Hepatocyte (in vitro differentiated cells): ENCODE measurements around the gene WNT3A. TPM values are rescaled to one million over a fixed set of nuclear protein-coding genes. Genes with fewer than 3 reads are reported as not detected.

Experiments
- DNase-seq: peaks from one replicate; pipeline ENCODE4 v3.0.0-alpha.2; 2016; ENCODE audit warnings: low spot score
- H2AFZ ChIP-seq: fragments of 200-600 bp; sonication (generic); 2 replicates; pipeline ENCODE4 v1.6.0; 2016; ENCODE audit warnings: antibody characterized with exemption, mild to moderate bottlenecking
- H3K27ac ChIP-seq: fragments of 200-600 bp; sonication (generic); 2 replicates; pipeline ENCODE4 v1.5.1; 2016; ENCODE audit warnings: mild to moderate bottlenecking
- H3K27me3 ChIP-seq: fragments of 200-600 bp; sonication (generic); 2 replicates; pipeline ENCODE4 v1.6.1; 2016
- H3K36me3 ChIP-seq: fragments of 200-600 bp; sonication (generic); replicated peaks from 2 replicates; pipeline ENCODE4 v1.5.1; 2016; ENCODE audit warnings: low read depth; ENCODE audit not compliant: insufficient read depth
- H3K4me1 ChIP-seq: fragments of 200-600 bp; sonication (generic); 2 replicates; pipeline ENCODE4 v1.5.1; 2016; ENCODE audit warnings: mild to moderate bottlenecking, moderate library complexity; ENCODE audit not compliant: insufficient read depth
- H3K4me2 ChIP-seq: fragments of 200-600 bp; sonication (generic); 2 replicates; pipeline ENCODE4 v1.6.0; 2016
- H3K4me3 ChIP-seq: fragments of 200-600 bp; sonication (generic); 2 replicates; pipeline ENCODE4 v1.5.1; 2016; ENCODE audit warnings: mild to moderate bottlenecking
- H3K79me2 ChIP-seq: fragments of 200-600 bp; sonication (generic); 2 replicates; pipeline ENCODE4 v1.6.0; 2017; ENCODE audit warnings: mild to moderate bottlenecking
- H3K9me2 ChIP-seq: fragments of 200-600 bp; sonication (generic); replicated peaks from 2 replicates; pipeline ENCODE4 v1.6.0; 2017; ENCODE audit warnings: mild to moderate bottlenecking; ENCODE audit not compliant: insufficient read depth
- H3K9me3 ChIP-seq: fragments of 200-600 bp; sonication (generic); 2 replicates; pipeline ENCODE4 v1.5.1; 2016; ENCODE audit warnings: low read depth, mild to moderate bottlenecking
- H4K20me1 ChIP-seq: fragments of 200-600 bp; sonication (generic); 2 replicates; pipeline ENCODE4 v1.6.0; 2016; ENCODE audit warnings: mild to moderate bottlenecking; ENCODE audit not compliant: insufficient read depth, poor library complexity, severe bottlenecking
- EZH2 ChIP-seq: fragments of 200-600 bp; sonication (generic); IDR thresholded peaks from 2 replicates; pipeline ENCODE4 v1.6.1; 2016; ENCODE audit warnings: antibody characterized with exemption, mild to moderate bottlenecking, borderline replicate concordance
- EZH2phosphoT487 ChIP-seq: fragments of 200-600 bp; sonication (generic); IDR thresholded peaks from one replicate; pipeline ENCODE4 v1.6.1; 2018; ENCODE audit warnings: antibody characterized with exemption, mild to moderate bottlenecking, low read depth, moderate library complexity; ENCODE audit not compliant: unreplicated experiment, severe bottlenecking
- WGBS: methylation state at CpG from one replicate; pipeline ENCODE4 v1.1.6; 2016; ENCODE audit warnings: low lambda C conversion rate; ENCODE audit errors: missing lambda C conversion rate; 5-methylcytosine and 5-hydroxymethylcytosine counted together
- polyA plus RNA-seq: library from polyadenylated mRNA; unstranded; fragments of >200 nt; fragmentation: Nextera tagmentation; extraction: Ambion mirVana; gene quantifications from 2 replicates; pipeline ENCODE4 v1.2.1, GENCODE V29; 2016
- total RNA-seq: library from RNA; depleted of rRNA; stranded (reverse); fragments of >200 nt; gene quantifications from 2 replicates; pipeline ENCODE4 v1.2.3, GENCODE V29; 2014
- TF ChIP-seq, protein P1 (sequence below): fragments of 200-600 bp; sonication (generic); IDR thresholded peaks from 2 replicates; pipeline ENCODE4 v1.5.1; 2016; ENCODE audit warnings: antibody characterized with exemption, mild to moderate bottlenecking; ENCODE audit not compliant: poor library complexity

The WNT3A gene
- total and polyA plus RNA-seq, 2 experiments from 2014 or later = 0.03 TPM; not detected in 1

DNA sequence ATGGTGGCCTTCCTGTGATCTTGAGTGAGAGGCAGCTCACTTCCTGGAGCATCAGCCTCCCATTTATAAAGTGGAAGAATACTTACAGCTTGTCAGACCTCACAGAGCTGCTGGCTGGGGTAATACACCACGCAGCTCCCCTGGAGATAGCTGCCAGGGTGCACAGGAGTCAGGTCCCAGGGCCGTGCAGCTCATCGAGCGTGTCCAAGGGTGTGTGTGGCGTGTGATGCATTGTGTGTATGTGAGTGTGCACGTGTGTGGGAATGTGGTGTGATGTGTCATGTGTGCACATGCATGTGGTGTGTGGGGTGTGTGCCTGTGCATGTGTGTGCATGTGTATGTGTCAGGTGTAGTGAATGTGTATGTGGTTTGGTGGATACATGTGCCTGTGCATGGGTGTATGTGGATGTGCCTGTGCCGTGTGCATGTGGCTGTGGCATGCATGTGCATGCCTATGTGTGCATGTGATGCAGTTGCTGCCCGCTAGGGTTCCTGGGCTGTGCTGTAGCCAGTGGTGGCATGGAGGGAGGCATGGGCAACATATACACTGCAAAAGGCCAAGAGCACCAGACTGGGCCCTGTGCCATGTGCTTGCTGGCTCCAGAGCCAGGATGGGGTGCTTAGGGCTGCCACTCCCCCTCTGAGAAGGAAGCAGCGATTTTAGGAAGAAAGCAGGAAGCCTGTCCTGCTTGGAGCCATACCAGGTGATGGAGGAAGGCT, 24.6 kb downstream of the WNT3A start:
- no peak for DNase-seq
- H3K4me1 ChIP-seq = no peaks in the 10 kb centered on the region
- WGBS = 87% methylated on average over 9 of the region's 9 CpGs
- H3K79me2 ChIP-seq = no peaks in the 10 kb centered on the region
- no peak overlapping the region for H2AFZ ChIP-seq
- no peak overlapping the region for H3K27ac ChIP-seq
- H3K27me3 ChIP-seq = peaks cover 5% of the 10 kb centered on the region
- H3K9me3 ChIP-seq = no peaks in the 10 kb centered on the region
- no peaks in the 10 kb centered on the region for H3K36me3 ChIP-seq
- TF ChIP-seq EZH2phosphoT487 (no peak), EZH2 (no peak)
- no peak overlapping the region for H3K4me2 ChIP-seq
- H3K4me3 ChIP-seq = no peak overlapping the region
- no peaks in the 10 kb centered on the region for H3K9me2 ChIP-seq
- H4K20me1 ChIP-seq = no peaks in the 10 kb centered on the region

DNA sequence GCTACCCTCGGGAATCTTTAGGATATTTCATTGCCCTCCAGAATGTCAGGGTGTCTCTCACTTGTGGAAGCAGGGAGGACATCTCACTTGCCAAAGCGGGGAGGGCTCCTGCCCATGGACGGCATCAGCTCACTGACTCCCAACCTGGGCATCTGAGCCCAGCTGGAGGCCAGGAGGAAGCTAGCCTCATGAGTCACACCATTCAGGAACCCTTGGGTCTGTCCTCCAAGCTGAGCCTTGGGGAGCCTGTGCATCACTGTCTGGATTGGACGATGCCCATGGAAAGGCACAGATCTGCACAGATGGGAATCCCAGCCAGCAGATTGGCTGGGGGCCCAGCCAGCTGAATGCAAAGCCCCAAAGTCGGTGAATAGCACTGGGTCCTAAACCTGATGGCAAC, 25.2 kb downstream of the WNT3A start:
- no peak overlapping the region for H2AFZ ChIP-seq
- H3K4me1 ChIP-seq = no peaks in the 10 kb centered on the region
- H3K36me3 ChIP-seq = no peaks in the 10 kb centered on the region
- no peaks in the 10 kb centered on the region for H4K20me1 ChIP-seq
- H3K27me3 ChIP-seq = peaks cover 11% of the 10 kb centered on the region
- no peak overlapping the region for H3K27ac ChIP-seq
- no peaks in the 10 kb centered on the region for H3K9me3 ChIP-seq
- no peaks in the 10 kb centered on the region for H3K9me2 ChIP-seq
- H3K79me2 ChIP-seq = no peaks in the 10 kb centered on the region
- DNase-seq = no peak
- no peak overlapping the region for H3K4me2 ChIP-seq
- TF ChIP-seq, protein P1, sequence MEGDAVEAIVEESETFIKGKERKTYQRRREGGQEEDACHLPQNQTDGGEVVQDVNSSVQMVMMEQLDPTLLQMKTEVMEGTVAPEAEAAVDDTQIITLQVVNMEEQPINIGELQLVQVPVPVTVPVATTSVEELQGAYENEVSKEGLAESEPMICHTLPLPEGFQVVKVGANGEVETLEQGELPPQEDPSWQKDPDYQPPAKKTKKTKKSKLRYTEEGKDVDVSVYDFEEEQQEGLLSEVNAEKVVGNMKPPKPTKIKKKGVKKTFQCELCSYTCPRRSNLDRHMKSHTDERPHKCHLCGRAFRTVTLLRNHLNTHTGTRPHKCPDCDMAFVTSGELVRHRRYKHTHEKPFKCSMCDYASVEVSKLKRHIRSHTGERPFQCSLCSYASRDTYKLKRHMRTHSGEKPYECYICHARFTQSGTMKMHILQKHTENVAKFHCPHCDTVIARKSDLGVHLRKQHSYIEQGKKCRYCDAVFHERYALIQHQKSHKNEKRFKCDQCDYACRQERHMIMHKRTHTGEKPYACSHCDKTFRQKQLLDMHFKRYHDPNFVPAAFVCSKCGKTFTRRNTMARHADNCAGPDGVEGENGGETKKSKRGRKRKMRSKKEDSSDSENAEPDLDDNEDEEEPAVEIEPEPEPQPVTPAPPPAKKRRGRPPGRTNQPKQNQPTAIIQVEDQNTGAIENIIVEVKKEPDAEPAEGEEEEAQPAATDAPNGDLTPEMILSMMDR = no peak
- no peak for TF ChIP-seq EZH2
- no peak for TF ChIP-seq EZH2phosphoT487
- H3K4me3 ChIP-seq = no peak overlapping the region
- WGBS = 86% methylated on average over 5 of the region's 5 CpGs

DNA sequence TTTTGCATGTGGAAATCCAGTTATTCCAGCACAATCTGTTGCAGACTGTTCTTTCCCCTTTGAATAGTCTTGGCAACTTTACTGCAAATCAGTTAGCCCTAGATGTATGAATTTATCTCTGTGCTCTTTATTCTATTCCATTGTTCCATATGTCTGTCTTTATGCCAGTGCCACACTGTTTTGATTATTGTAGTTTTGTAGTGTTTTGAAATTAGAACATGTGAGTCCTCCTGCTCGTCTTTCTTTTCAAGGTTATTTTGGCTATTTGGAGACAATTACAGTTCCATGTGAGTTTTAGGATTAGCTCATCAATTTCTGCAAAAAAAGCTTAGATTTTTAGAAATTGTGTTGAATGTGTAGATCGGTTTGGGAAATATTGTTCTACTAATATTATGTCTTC, 26.6 kb downstream of the WNT3A start:
- no peaks in the 10 kb centered on the region for H3K36me3 ChIP-seq
- H3K27ac ChIP-seq = no peak overlapping the region
- H3K4me3 ChIP-seq = no peak overlapping the region
- no peaks in the 10 kb centered on the region for H3K4me1 ChIP-seq
- H3K9me2 ChIP-seq = no peaks in the 10 kb centered on the region
- WGBS = 90% methylated on average over 2 of the region's 2 CpGs
- no peak overlapping the region for H3K4me2 ChIP-seq
- H3K79me2 ChIP-seq = no peaks in the 10 kb centered on the region
- H4K20me1 ChIP-seq = no peaks in the 10 kb centered on the region
- H3K27me3 ChIP-seq = peaks cover 22% of the 10 kb centered on the region
- no peak overlapping the region for H2AFZ ChIP-seq
- no peak for TF ChIP-seq EZH2
- no peak for TF ChIP-seq EZH2phosphoT487
- DNase-seq = no peak
- no peaks in the 10 kb centered on the region for H3K9me3 ChIP-seq

- H3K27me3 ChIP-seq = peaks cover 39% of the 10 kb centered on the region
- no peaks in the 10 kb centered on the region for H3K4me1 ChIP-seq
- H3K79me2 ChIP-seq = no peaks in the 10 kb centered on the region
- TF ChIP-seq, protein P1 = no peak
- TF ChIP-seq EZH2 (no peak), EZH2phosphoT487 (no peak)
- 94% methylated on average over 16 of the region's 16 CpGs for WGBS
- H3K4me2 ChIP-seq = no peak overlapping the region
- no peak for DNase-seq
- H3K4me3 ChIP-seq = no peak overlapping the region
- no peaks in the 10 kb centered on the region for H3K36me3 ChIP-seq
- H3K9me2 ChIP-seq = no peaks in the 10 kb centered on the region
- no peak overlapping the region for H3K27ac ChIP-seq
- H3K9me3 ChIP-seq = no peaks in the 10 kb centered on the region
- H4K20me1 ChIP-seq = no peaks in the 10 kb centered on the region
- H2AFZ ChIP-seq = no peak overlapping the region
Measured at GRCh38 chr1:228034954-228035837, 28.4 kb downstream of the WNT3A start.
